Kidney (tissue), 14 donors: ENCODE data around the gene BEST3. TPM values are rescaled to one million over a fixed set of nuclear protein-coding genes. Genes with fewer than 3 reads are reported as not detected.

ENCODE experiments used
- DNase-seq, 5 donors: peaks; one replicate each; pipeline ENCODE4 v3.0.0-alpha.2; 2013 to 2020
- FAIRE-seq: peaks from 2 replicates; lab custom pipeline; 2012; peaks lifted over from hg19 to GRCh38; lab: Jason Lieb, UNC
- H3K27ac ChIP-seq, 2 donors: one replicate each; pipeline ENCODE4 v1.7.0; 2013; ENCODE audit warnings: low read depth in 2 of 2, low read length in 2 of 2, inconsistent platforms in 1 of 2
- H3K27me3 ChIP-seq: one replicate; pipeline ENCODE4 v1.7.1; 2013; ENCODE audit warnings: low read length, inconsistent platforms; ENCODE audit not compliant: control insufficient read depth, insufficient read depth
- H3K36me3 ChIP-seq, 3 donors: one replicate each; pipeline versions ENCODE4 v1.7.0 to v1.7.1; 2013; ENCODE audit warnings: low read length in 3 of 3, control low read depth in 1 of 3, inconsistent platforms in 1 of 3; ENCODE audit not compliant: insufficient read depth in 3 of 3, control insufficient read depth in 2 of 3
- H3K4me1 ChIP-seq, 3 donors: one replicate each; pipeline versions ENCODE4 v1.7.0 to v1.7.1; 2013; ENCODE audit warnings: low read length in 3 of 3, inconsistent platforms in 1 of 3, low read depth in 1 of 3; ENCODE audit not compliant: control insufficient read depth in 2 of 3, insufficient read depth in 2 of 3
- H3K4me3 ChIP-seq, 3 donors: one replicate each; pipeline versions ENCODE4 v1.7.0 to v1.8.1; 2013; ENCODE audit warnings: low read length in 3 of 3, control low read depth in 1 of 3, inconsistent platforms in 1 of 3
- H3K9ac ChIP-seq, 3 donors: one replicate each; pipeline versions ENCODE4 v1.7.0 to v1.7.1; 2013; ENCODE audit warnings: low read length in 3 of 3, control low read depth in 1 of 3, inconsistent platforms in 1 of 3
- H3K9me3 ChIP-seq, 3 donors: one replicate each; pipeline versions ENCODE4 v1.7.0 to v1.7.1; 2013; ENCODE audit warnings: low read length in 3 of 3, control low read depth in 1 of 3, inconsistent platforms in 1 of 3; ENCODE audit not compliant: control insufficient read depth in 2 of 3, insufficient read depth in 1 of 3
- CTCF ChIP-seq: IDR thresholded peaks from 3 replicates; pipeline ENCODE4 v1.5.1; 2012; ENCODE audit warnings: mild to moderate bottlenecking, moderate library complexity, borderline replicate concordance; ENCODE audit not compliant: insufficient read depth; ENCODE audit errors: extremely low read depth
- intact Hi-C: fragments of 100-400 bp; cut with DNase I; formaldehyde crosslinking; loops from one replicate; pipeline ENCODE4 v1.11.1; 2022
- polyA plus RNA-seq: library from polyadenylated mRNA; stranded (reverse); fragments of 350-450 nt; fragmentation: Illumina TruSeq; extraction: RNeasy Lipid Tissue Mini Kit (QIAGEN cat#74804); gene quantifications from one replicate; pipeline ENCODE4 v1.2.3, GENCODE V29; 2014; ENCODE audit warnings: low read depth, low replicate concordance; ENCODE audit not compliant: insufficient read depth
- total RNA-seq: library from RNA; stranded (reverse); fragmentation: NEBNext Ultra II Directional; extraction: Animal tissue kit (Norgen Biotek cat#: 25700); gene quantifications from one replicate; pipeline ENCODE4 v1.2.1, GENCODE V29; 2021
- donor health status: control.
- donor health status: control.
- donor health status: control.
- donor health status: control.
- donor health status: control.
- donor health status: DM: yes; HTN: yes; CAD: no.
- donor health status: Normal renal cell carcinoma (clear cell type).

The BEST3 gene
- total and polyA plus RNA-seq, 2 donors from 2014 or later = 0.57 to 0.82 TPM

GRCh38 chr12:69694123-69694522 is 5.0 kb downstream of the BEST3 start:
- no peak for FAIRE-seq
- no peak overlapping the region for H3K9ac ChIP-seq
- intact Hi-C loops = no loop called here

GRCh38 chr12:69689638-69690037 is 9.5 kb downstream of the BEST3 start:
- FAIRE-seq (no peak), DNase-seq (no peak)
- no peak for TF ChIP-seq CTCF
- peaks cover 0 to 19% (median 0%) of the 10 kb centered on the region in 3 donors for H3K4me1 ChIP-seq
- no peak overlapping the region for H3K4me3 ChIP-seq
- no peaks in the 10 kb centered on the region for H3K9me3 ChIP-seq
- intact Hi-C loops = no loop called here
- H3K27ac ChIP-seq = no peak overlapping the region
- no peaks in the 10 kb centered on the region for H3K27me3 ChIP-seq
- no peaks in the 10 kb centered on the region for H3K36me3 ChIP-seq
- H3K9ac ChIP-seq = peak overlapping the region in 1 of 3 donors; percentile 44

More at GRCh38 chr12:69694123-69694522, 5.0 kb downstream of the BEST3 start:
- H3K36me3 ChIP-seq = no peaks in the 10 kb centered on the region
- no peaks in the 10 kb centered on the region for H3K27me3 ChIP-seq
- H3K4me3 ChIP-seq = no peak overlapping the region
- H3K4me1 ChIP-seq = no peaks in the 10 kb centered on the region
- no peak overlapping the region for H3K27ac ChIP-seq
- no peak for DNase-seq
- H3K9me3 ChIP-seq = no peaks in the 10 kb centered on the region
- TF ChIP-seq CTCF = no peak

GRCh38 chr12:69688471-69689427 is 10.4 kb downstream of the BEST3 start:
- Histone ChIP-seq H3K9me3 (no peaks in the 10 kb centered on the region), H3K27me3 (no peaks in the 10 kb centered on the region), H3K9ac (peak overlapping the region in 1 of 3 donors; percentile 44), H3K4me1 (peaks cover 0 to 19% (median 0%) of the 10 kb centered on the region in 3 donors), H3K4me3 (peak overlapping the region in 1 of 3 donors; percentile 10), H3K27ac (peak overlapping the region in 1 of 2 donors; percentile 34), H3K36me3 (no peaks in the 10 kb centered on the region)
- FAIRE-seq = no peak
- TF ChIP-seq CTCF = no peak
- peak in 2 of 5 donors; percentile 19 to 85 for DNase-seq
- intact Hi-C loops = no loop called here
